IMR-90 (cell line): ENCODE data around the gene VTCN1. TPM values are rescaled to one million over a fixed set of nuclear protein-coding genes. Genes with fewer than 3 reads are reported as not detected.

Source experiments
- ATAC-seq: fragments of 200-7000 bp; cut with Tn5 transposase; 2 replicates; pipeline ENCODE4 v1.9.1; 2020; ENCODE audit warnings: low read depth, mild to moderate bottlenecking, moderate library complexity
- BruUV-seq: library from RNA; stranded (reverse); fragments of 400-500 nt; replicated peaks from 2 replicates; lab custom pipeline; 2021; lab: Mats Ljungman, UMichigan
- CTCF ChIA-PET: fragments of 300-600 bp; formaldehyde crosslinking; extraction: SDS; loops from one replicate; lab custom pipeline; 2021; ENCODE audit warnings: antibody characterized with exemption; lab: Yijun Ruan, JAX
- POLR2A ChIA-PET: fragments of 300-600 bp; sonication (Branson Sonifier 250); formaldehyde crosslinking; loops from one replicate; lab custom pipeline; 2022; ENCODE audit warnings: antibody characterized with exemption; ENCODE audit not compliant: unreplicated experiment; lab: Charles Lee
- DNase-seq: peaks from one replicate; pipeline ENCODE4 v3.0.0; 2013
- H2AFZ ChIP-seq: replicated peaks from 2 replicates; pipeline ENCODE3; 2013; ENCODE audit warnings: low read length, mild to moderate bottlenecking; ENCODE audit not compliant: poor library complexity
- H2AK5ac ChIP-seq: 2 replicates; pipeline ENCODE4 v1.6.1; 2013; ENCODE audit warnings: low read depth, low read length, inconsistent platforms
- H2AK9ac ChIP-seq: replicated peaks from 2 replicates; pipeline ENCODE3; 2013; ENCODE audit warnings: mild to moderate bottlenecking, low read depth, low read length, moderate library complexity; ENCODE audit not compliant: poor library complexity
- H2BK120ac ChIP-seq: 2 replicates; pipeline ENCODE4 v1.6.1; 2013; ENCODE audit warnings: low read depth, low read length, inconsistent platforms
- H2BK15ac ChIP-seq: 3 replicates; pipeline ENCODE4 v1.6.1; 2013; ENCODE audit warnings: low read depth, low read length, inconsistent platforms
- H2BK20ac ChIP-seq: 2 replicates; pipeline ENCODE4 v1.6.1; 2013; ENCODE audit warnings: low read depth, mild to moderate bottlenecking, inconsistent platforms, low read length, moderate library complexity
- H2BK5ac ChIP-seq: 2 replicates; pipeline ENCODE4 v1.6.1; 2013; ENCODE audit warnings: mild to moderate bottlenecking, low read depth, low read length, inconsistent platforms; ENCODE audit not compliant: poor library complexity, severe bottlenecking
- H3K14ac ChIP-seq: replicated peaks from 2 replicates; pipeline ENCODE4 v1.6.1; 2013; ENCODE audit warnings: low read depth, low read length, inconsistent platforms
- H3K18ac ChIP-seq: 2 replicates; pipeline ENCODE4 v1.6.1; 2013; ENCODE audit warnings: low read depth, low read length, control low read depth
- H3K23ac ChIP-seq: 2 replicates; pipeline ENCODE4 v1.6.1; 2013; ENCODE audit warnings: low read depth, low read length, inconsistent platforms
- H3K27ac ChIP-seq: 2 replicates; pipeline ENCODE4 v1.5.1; 2013; ENCODE audit warnings: mild to moderate bottlenecking, control low read depth, low read length; ENCODE audit not compliant: insufficient read depth
- H3K27me3 ChIP-seq: 2 replicates; pipeline ENCODE4 v1.6.1; 2013; ENCODE audit warnings: low read length; ENCODE audit not compliant: control insufficient read depth, insufficient read depth
- H3K36me3 ChIP-seq: 2 replicates; pipeline ENCODE4 v1.6.1; 2013; ENCODE audit warnings: low read length, mixed read lengths; ENCODE audit not compliant: control insufficient read depth, insufficient read depth
- H3K4ac ChIP-seq: 2 replicates; pipeline ENCODE4 v1.6.1; 2013; ENCODE audit warnings: low read depth, low read length, inconsistent platforms
- H3K4me1 ChIP-seq: 2 replicates; pipeline ENCODE4 v1.6.1; 2013; ENCODE audit warnings: low read length, mixed read lengths; ENCODE audit not compliant: control insufficient read depth, insufficient read depth
- H3K4me2 ChIP-seq: 2 replicates; pipeline ENCODE4 v1.6.1; 2013; ENCODE audit warnings: low read depth, mild to moderate bottlenecking, control low read depth, low read length, moderate library complexity
- H3K4me3 ChIP-seq: 2 replicates; pipeline ENCODE4 v1.5.1; 2013; ENCODE audit warnings: low read depth, mild to moderate bottlenecking, control low read depth, low read length, moderate library complexity; ENCODE audit not compliant: insufficient read depth
- H3K56ac ChIP-seq: 2 replicates; pipeline ENCODE4 v1.6.1; 2013; ENCODE audit warnings: low read length, inconsistent platforms; ENCODE audit not compliant: insufficient read depth; ENCODE audit errors: extremely low read depth
- H3K79me1 ChIP-seq, 2 experiments: 2 replicates each; pipeline ENCODE4 v1.6.1; 2013; ENCODE audit warnings: low read length in 2 of 2, inconsistent platforms in 1 of 2, low read depth in 1 of 2
- H3K9ac ChIP-seq: 2 replicates; pipeline ENCODE4 v1.6.1; 2013; ENCODE audit warnings: low read depth, low read length, control low read depth
- H3K9me1 ChIP-seq: 2 replicates; pipeline ENCODE4 v1.6.1; 2013; ENCODE audit warnings: low read length, inconsistent platforms; ENCODE audit not compliant: insufficient read depth
- H3K9me3 ChIP-seq: 2 replicates; pipeline ENCODE4 v1.6.1; 2013; ENCODE audit warnings: low read length; ENCODE audit not compliant: control insufficient read depth, insufficient read depth
- H4K20me1 ChIP-seq: 2 replicates; pipeline ENCODE4 v1.6.1; 2013; ENCODE audit warnings: low read length, inconsistent platforms; ENCODE audit not compliant: insufficient read depth
- H4K5ac ChIP-seq: 2 replicates; pipeline ENCODE4 v1.6.1; 2013; ENCODE audit warnings: mild to moderate bottlenecking, low read depth, low read length, control low read depth
- H4K8ac ChIP-seq, 2 experiments: 2 replicates each; pipeline ENCODE4 v1.6.1; 2013; ENCODE audit warnings: low read depth in 2 of 2, low read length in 2 of 2, control low read depth in 1 of 2, inconsistent platforms in 1 of 2
- H4K91ac ChIP-seq: 2 replicates; pipeline ENCODE4 v1.6.1; 2013; ENCODE audit warnings: low read depth, low read length, inconsistent platforms; ENCODE audit not compliant: insufficient read depth
- POLR2A ChIP-seq: IDR thresholded peaks from 2 replicates; pipeline ENCODE4 v1.6.1; 2012; ENCODE audit warnings: mild to moderate bottlenecking, low read depth, low read length
- USF2 ChIP-seq: fragments of 150-350 bp; IDR thresholded peaks from 2 replicates; pipeline ENCODE4 v1.6.1; 2017; ENCODE audit warnings: mild to moderate bottlenecking, antibody characterized with exemption, low read length, low read depth
- WGBS, 2 experiments: methylation state at CpG; one replicate each; pipeline versions ENCODE4 v1.1.5 to v1.1.7; 2013; ENCODE audit warnings: missing lambda C conversion rate in 2 of 2; ENCODE audit not compliant: insufficient read length in 1 of 2; ENCODE audit errors: extremely low coverage in 2 of 2; 5-methylcytosine and 5-hydroxymethylcytosine counted together
- dilution Hi-C: fragments of 300-500 bp; cut with HindIII; formaldehyde crosslinking; loops from one replicate; pipeline ENCODE4 v1.14.3; 2018; ENCODE audit warnings: low sequenced_read_pairs; ENCODE audit not compliant: unreplicated experiment
- in situ Hi-C: fragments of 300-500 bp; cut with MboI; formaldehyde crosslinking; loops from 3 replicates; pipeline ENCODE4 v1.14.3; 2019; ENCODE audit warnings: low sequenced_read_pairs, inconsistent platforms, mixed read lengths
- intact Hi-C: fragments of 100-400 bp; cut with micrococcal nuclease; formaldehyde crosslinking; loops from 2 replicates; pipeline ENCODE4 v1.10.0; 2022
- polyA plus RNA-seq, 3 experiments: library from polyadenylated mRNA; depleted of rRNA; stranded (reverse); fragments of >200 nt; gene quantifications; 2 replicates each; pipeline ENCODE4 v1.2.3, GENCODE V29; 2012; ENCODE audit warnings: low replicate concordance in 1 of 3
- total RNA-seq: library from RNA; depleted of rRNA; stranded (reverse); fragments of >200 nt; gene quantifications from 2 replicates; pipeline ENCODE4 v1.2.3, GENCODE V29; 2012

The VTCN1 gene
- total and polyA plus RNA-seq, 2 of the 4 experiments (the other 2 are of a cell fraction), result not detected

GRCh38 chr1:117215733-117216462 lies 5.2 kb upstream of the VTCN1 start:
- Histone ChIP-seq H2BK15ac (no peak overlapping the region), H3K4ac (no peak overlapping the region), H4K91ac (no peak overlapping the region), H2BK120ac (no peak overlapping the region), H3K36me3 (no peaks in the 10 kb centered on the region), H3K23ac (no peak overlapping the region), H3K9ac (no peak overlapping the region), H3K4me3 (no peak overlapping the region), H3K4me2 (no peak overlapping the region), H3K14ac (no peak overlapping the region), H2BK20ac (no peak overlapping the region), H2BK5ac (no peak overlapping the region), H3K9me3 (no peaks in the 10 kb centered on the region), H3K18ac (no peak overlapping the region), H4K8ac (no peak overlapping the region), H3K27ac (no peak overlapping the region), H2AK9ac (no peak overlapping the region), H2AK5ac (no peak overlapping the region), H3K27me3 (peaks cover 4% of the 10 kb centered on the region), H3K79me1 (no peaks in the 10 kb centered on the region), H3K56ac (no peak overlapping the region), H4K20me1 (no peaks in the 10 kb centered on the region), H4K5ac (no peak overlapping the region), H3K9me1 (no peaks in the 10 kb centered on the region), H2AFZ (no peak overlapping the region), H3K4me1 (no peaks in the 10 kb centered on the region)
- ChIA-PET CTCF (no interaction called here), POLR2A (no interaction called here)
- ATAC-seq, result no peak
- DNase-seq, result no peak
- no peak for TF ChIP-seq USF2
- TF ChIP-seq POLR2A, result no peak
- BruUV-seq, result no TSS peak
- in situ Hi-C loops, result no loop called here
- intact Hi-C loops, result no loop called here
- 58% methylated on average over 5 of the region's 12 CpGs; no CpG with 5 or more reads in 1 of the 2 experiments for WGBS, 2 experiments
- dilution Hi-C loops, result no loop called here
